ENCODE measurements around the gene ADAM17.

- no peak for TF ChIP-seq CTCF (conservative IDR thresholded peaks at IDR 0.05 in 1 of 2, IDR thresholded peaks at IDR 0.05 in 1 of 2; ENCODE audit: low read depth in 1 of 2, low read length in 2 of 2)
- no peak for TF ChIP-seq EZH2 (IDR thresholded peaks at IDR 0.05; ENCODE audit: low read length, missing control alignments)
Measured at GRCh38 chr2:9585486-9585885, 29.9 kb upstream of the ADAM17 start.

All from fibroblast of lung (primary cell).